ENCODE results near the gene OR2A5. TPM values are rescaled to one million over a fixed set of nuclear protein-coding genes. Genes with fewer than 3 reads are reported as not detected.

Gene OR2A5
- total RNA-seq, 1 donor from 2014 or later: not detected

DNA sequence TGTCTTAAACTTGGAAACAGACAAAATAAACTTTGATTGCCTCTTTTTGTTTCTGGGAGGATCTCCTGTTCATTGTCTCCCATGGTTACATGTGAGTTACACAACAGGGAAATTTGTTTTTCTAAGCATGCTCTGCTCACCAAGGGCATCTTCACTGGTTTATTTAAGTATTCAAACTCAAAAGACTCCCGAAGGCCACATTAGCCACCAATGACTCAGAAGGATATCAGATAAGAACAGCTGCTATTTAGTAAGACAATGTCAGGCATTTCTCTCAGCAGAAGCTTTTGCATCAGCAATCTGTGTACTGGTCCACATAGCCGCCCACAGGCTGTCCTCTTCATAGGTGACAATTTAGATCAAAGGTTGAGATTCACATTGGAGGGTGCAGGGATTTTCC is 29.3 kb upstream of the OR2A5 start:
- H3K4me3 Mint-ChIP-seq (ENCODE audit: unreplicated experiment): no peak overlapping the region
- no peaks in the 10 kb centered on the region for H3K27me3 Mint-ChIP-seq (ENCODE audit: unreplicated experiment)
- DNase-seq: no peak
- no peak overlapping the region for H3K27ac Mint-ChIP-seq (ENCODE audit: unreplicated experiment)
- TF ChIP-seq, protein P1, sequence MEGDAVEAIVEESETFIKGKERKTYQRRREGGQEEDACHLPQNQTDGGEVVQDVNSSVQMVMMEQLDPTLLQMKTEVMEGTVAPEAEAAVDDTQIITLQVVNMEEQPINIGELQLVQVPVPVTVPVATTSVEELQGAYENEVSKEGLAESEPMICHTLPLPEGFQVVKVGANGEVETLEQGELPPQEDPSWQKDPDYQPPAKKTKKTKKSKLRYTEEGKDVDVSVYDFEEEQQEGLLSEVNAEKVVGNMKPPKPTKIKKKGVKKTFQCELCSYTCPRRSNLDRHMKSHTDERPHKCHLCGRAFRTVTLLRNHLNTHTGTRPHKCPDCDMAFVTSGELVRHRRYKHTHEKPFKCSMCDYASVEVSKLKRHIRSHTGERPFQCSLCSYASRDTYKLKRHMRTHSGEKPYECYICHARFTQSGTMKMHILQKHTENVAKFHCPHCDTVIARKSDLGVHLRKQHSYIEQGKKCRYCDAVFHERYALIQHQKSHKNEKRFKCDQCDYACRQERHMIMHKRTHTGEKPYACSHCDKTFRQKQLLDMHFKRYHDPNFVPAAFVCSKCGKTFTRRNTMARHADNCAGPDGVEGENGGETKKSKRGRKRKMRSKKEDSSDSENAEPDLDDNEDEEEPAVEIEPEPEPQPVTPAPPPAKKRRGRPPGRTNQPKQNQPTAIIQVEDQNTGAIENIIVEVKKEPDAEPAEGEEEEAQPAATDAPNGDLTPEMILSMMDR (IDR thresholded peaks at IDR 0.05; ENCODE audit: partially characterized antibody, unreplicated experiment): no peak
- H3K4me1 Mint-ChIP-seq (ENCODE audit: low read depth, unreplicated experiment): no peaks in the 10 kb centered on the region
- H3K36me3 Mint-ChIP-seq (ENCODE audit: unreplicated experiment): no peaks in the 10 kb centered on the region
- peaks cover 2% of the 10 kb centered on the region for H3K9me3 Mint-ChIP-seq (ENCODE audit: unreplicated experiment)

DNA sequence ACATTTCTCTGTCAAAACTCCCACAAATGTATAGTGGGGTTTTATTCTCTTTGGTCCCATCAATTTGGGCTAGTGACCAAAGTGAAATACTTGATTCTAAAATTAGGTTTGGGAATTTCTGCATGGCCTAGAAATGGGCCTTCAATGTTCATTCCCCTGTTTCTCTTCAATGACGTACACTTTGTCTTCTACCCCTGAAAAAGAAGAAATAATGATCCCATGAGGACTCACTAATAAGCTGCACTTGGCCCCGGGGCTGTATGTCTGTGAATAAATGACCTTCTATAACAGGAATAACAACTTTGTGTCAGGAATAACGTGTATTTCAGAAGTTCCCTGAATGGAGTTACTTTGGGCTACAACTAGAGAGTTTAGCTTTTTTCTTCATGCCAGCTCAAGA is 28.4 kb upstream of the OR2A5 start:
- H3K4me3 Mint-ChIP-seq (ENCODE audit: unreplicated experiment): no peak overlapping the region
- H3K36me3 Mint-ChIP-seq (ENCODE audit: unreplicated experiment): no peaks in the 10 kb centered on the region
- DNase-seq: no peak
- no peaks in the 10 kb centered on the region for H3K27me3 Mint-ChIP-seq (ENCODE audit: unreplicated experiment)
- no peak overlapping the region for H3K27ac Mint-ChIP-seq (ENCODE audit: unreplicated experiment)
- TF ChIP-seq, protein P1 (IDR thresholded peaks at IDR 0.05; ENCODE audit: partially characterized antibody, unreplicated experiment): no peak
- peaks cover 2% of the 10 kb centered on the region for H3K9me3 Mint-ChIP-seq (ENCODE audit: unreplicated experiment)
- no peaks in the 10 kb centered on the region for H3K4me1 Mint-ChIP-seq (ENCODE audit: low read depth, unreplicated experiment)

DNA sequence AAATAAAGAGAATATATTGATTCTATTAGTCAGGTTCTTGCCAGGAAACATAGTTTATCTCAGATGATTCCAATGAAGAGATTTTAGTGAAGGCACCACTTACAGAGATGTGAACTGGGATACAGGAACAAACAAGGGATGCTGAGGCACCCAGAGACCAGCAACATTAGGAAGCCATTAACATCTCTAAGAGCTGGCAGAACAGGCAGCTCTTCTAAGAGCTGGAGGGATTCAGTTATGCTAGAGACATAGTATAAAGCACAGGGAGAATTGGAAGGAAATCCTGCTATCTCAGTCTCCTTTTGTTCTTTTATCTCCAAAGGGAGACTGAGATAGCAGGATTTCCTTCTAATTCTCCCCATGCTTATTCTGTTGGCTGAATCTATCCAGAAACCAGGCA is 26.6 kb upstream of the OR2A5 start:
- Mint-ChIP-seq H3K4me1 (ENCODE audit: low read depth, unreplicated experiment) (no peaks in the 10 kb centered on the region), H3K9me3 (ENCODE audit: unreplicated experiment) (peaks cover 2% of the 10 kb centered on the region), H3K27ac (ENCODE audit: unreplicated experiment) (no peak overlapping the region), H3K36me3 (ENCODE audit: unreplicated experiment) (no peaks in the 10 kb centered on the region), H3K27me3 (ENCODE audit: unreplicated experiment) (no peaks in the 10 kb centered on the region), H3K4me3 (ENCODE audit: unreplicated experiment) (no peak overlapping the region)
- no peak for DNase-seq
- TF ChIP-seq, protein P1 (IDR thresholded peaks at IDR 0.05; ENCODE audit: partially characterized antibody, unreplicated experiment): no peak

DNA sequence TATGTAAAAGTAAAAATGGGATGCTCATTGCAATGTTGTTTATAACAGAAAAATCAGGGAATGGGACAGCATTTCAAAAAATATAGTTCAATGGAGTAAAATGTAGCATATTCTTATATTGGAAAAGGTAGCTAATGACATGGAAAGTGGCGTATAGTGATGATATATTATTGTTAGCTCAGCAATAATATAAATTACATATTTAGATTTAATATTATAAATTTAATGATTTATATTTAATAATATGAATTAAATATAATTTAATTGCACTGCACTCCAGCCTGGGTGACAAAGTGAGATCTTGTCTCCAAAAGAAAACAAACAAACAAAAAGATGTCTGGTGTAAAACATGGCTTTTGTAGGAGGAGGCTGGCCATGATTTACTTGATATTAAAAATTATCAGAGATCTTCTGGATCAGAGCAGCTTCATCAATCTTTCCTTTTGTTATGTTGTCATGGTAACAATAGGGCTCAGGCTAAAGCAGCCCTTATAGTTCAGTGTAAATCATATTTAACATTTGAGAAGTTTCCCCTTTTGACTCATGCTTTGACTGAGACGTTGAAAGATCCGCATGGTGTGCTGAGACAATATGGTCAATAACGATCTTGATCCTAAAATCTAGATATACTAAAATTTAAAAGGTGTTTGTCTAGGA is 25.4 kb upstream of the OR2A5 start:
- Mint-ChIP-seq H3K4me3 (ENCODE audit: unreplicated experiment) (no peak overlapping the region), H3K27ac (ENCODE audit: unreplicated experiment) (no peak overlapping the region), H3K27me3 (ENCODE audit: unreplicated experiment) (no peaks in the 10 kb centered on the region), H3K4me1 (ENCODE audit: low read depth, unreplicated experiment) (no peaks in the 10 kb centered on the region), H3K9me3 (ENCODE audit: unreplicated experiment) (peaks cover 2% of the 10 kb centered on the region), H3K36me3 (ENCODE audit: unreplicated experiment) (no peaks in the 10 kb centered on the region)
- TF ChIP-seq, protein P1 (IDR thresholded peaks at IDR 0.05; ENCODE audit: partially characterized antibody, unreplicated experiment): no peak
- DNase-seq: no peak

DNA sequence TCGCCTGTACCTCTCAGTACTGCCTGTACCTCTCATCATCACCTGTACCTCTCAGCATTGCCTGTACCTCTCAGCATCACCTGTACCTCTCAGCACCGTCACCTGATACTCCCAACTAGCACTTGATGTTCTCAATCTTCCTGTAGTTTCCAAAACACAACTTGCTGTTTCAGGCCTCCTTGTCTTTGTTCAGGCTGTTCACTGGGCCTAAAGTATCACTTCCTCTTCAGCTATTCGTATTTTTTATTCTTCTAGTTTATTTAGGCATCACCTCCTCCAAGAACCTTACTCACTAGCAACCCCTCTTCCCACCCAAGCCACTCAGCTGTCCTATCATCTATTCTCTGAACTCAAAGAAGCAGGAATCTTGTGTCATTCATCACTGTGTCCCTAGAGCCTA is 24.5 kb upstream of the OR2A5 start:
- H3K4me3 Mint-ChIP-seq (ENCODE audit: unreplicated experiment): no peak overlapping the region
- TF ChIP-seq, protein P1 (IDR thresholded peaks at IDR 0.05; ENCODE audit: partially characterized antibody, unreplicated experiment): no peak
- H3K27me3 Mint-ChIP-seq (ENCODE audit: unreplicated experiment): no peaks in the 10 kb centered on the region
- no peak overlapping the region for H3K27ac Mint-ChIP-seq (ENCODE audit: unreplicated experiment)
- no peaks in the 10 kb centered on the region for H3K36me3 Mint-ChIP-seq (ENCODE audit: unreplicated experiment)
- no peak for DNase-seq
- H3K9me3 Mint-ChIP-seq (ENCODE audit: unreplicated experiment): peaks cover 2% of the 10 kb centered on the region
- no peaks in the 10 kb centered on the region for H3K4me1 Mint-ChIP-seq (ENCODE audit: low read depth, unreplicated experiment)

Measured in glutamatergic neuron (in vitro differentiated cells).